OCI-LY7 (cell line): ENCODE measurements around the gene AGBL4.
"Not testable (repeated sequence)": the region's sequence is repeated elsewhere in the genome, so short reads cannot be mapped to it uniquely, and the experiment has no call there.

ENCODE experiments used
- EZH2phosphoT487 ChIP-seq: fragments of 200-600 bp; sonication (generic); IDR thresholded peaks from 2 replicates; pipeline ENCODE4 v1.6.1; 2018; ENCODE audit warnings: low read depth, borderline replicate concordance, mild to moderate bottlenecking, mixed run types, antibody characterized with exemption, low read length, moderate library complexity, mixed read lengths
- TF ChIP-seq, protein P1 (sequence below): fragments of 200-600 bp; sonication (generic); conservative IDR thresholded peaks from 2 replicates; pipeline ENCODE4 v1.5.1; 2014; ENCODE audit warnings: mild to moderate bottlenecking, antibody characterized with exemption, low read length, moderate library complexity, mixed read lengths

- TF ChIP-seq, protein P1, sequence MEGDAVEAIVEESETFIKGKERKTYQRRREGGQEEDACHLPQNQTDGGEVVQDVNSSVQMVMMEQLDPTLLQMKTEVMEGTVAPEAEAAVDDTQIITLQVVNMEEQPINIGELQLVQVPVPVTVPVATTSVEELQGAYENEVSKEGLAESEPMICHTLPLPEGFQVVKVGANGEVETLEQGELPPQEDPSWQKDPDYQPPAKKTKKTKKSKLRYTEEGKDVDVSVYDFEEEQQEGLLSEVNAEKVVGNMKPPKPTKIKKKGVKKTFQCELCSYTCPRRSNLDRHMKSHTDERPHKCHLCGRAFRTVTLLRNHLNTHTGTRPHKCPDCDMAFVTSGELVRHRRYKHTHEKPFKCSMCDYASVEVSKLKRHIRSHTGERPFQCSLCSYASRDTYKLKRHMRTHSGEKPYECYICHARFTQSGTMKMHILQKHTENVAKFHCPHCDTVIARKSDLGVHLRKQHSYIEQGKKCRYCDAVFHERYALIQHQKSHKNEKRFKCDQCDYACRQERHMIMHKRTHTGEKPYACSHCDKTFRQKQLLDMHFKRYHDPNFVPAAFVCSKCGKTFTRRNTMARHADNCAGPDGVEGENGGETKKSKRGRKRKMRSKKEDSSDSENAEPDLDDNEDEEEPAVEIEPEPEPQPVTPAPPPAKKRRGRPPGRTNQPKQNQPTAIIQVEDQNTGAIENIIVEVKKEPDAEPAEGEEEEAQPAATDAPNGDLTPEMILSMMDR: not testable (repeated sequence)
- not testable (repeated sequence) for TF ChIP-seq EZH2phosphoT487
These were observed 285.6 kb downstream of the AGBL4 start for GRCh38 chr1:49738118-49738517.
